Endodermal cell (in vitro differentiated cells): ENCODE results near the gene KIF20B. TPM values are rescaled to one million over a fixed set of nuclear protein-coding genes. Genes with fewer than 3 reads are reported as not detected.
A peak's percentile ranks its signal among the peaks of the same experiment; 100 is the strongest.

Experiments used
- DNase-seq: peaks from one replicate; pipeline ENCODE4 v3.0.0-alpha.2; 2017
- H3K27ac ChIP-seq: 2 replicates; pipeline ENCODE4 v1.5.1; 2013; ENCODE audit warnings: mild to moderate bottlenecking, low read depth, low read length, moderate library complexity
- H3K27me3 ChIP-seq: 2 replicates; pipeline ENCODE4 v1.6.1; 2013; ENCODE audit warnings: mild to moderate bottlenecking, low read length, moderate library complexity; ENCODE audit not compliant: insufficient read depth, control insufficient read depth, poor library complexity, severe bottlenecking
- H3K36me3 ChIP-seq: 2 replicates; pipeline ENCODE4 v1.7.0; 2013; ENCODE audit warnings: mild to moderate bottlenecking, low read length, moderate library complexity; ENCODE audit not compliant: control insufficient read depth, insufficient read depth
- H3K4me1 ChIP-seq: one replicate; pipeline ENCODE4 v1.7.0; 2013; ENCODE audit warnings: low read length; ENCODE audit not compliant: control insufficient read depth, insufficient read depth
- H3K4me3 ChIP-seq: 2 replicates; pipeline ENCODE4 v1.5.1; 2013; ENCODE audit warnings: mild to moderate bottlenecking, low read length, moderate library complexity
- H3K9ac ChIP-seq: 2 replicates; pipeline ENCODE4 v1.6.1; 2013; ENCODE audit warnings: mild to moderate bottlenecking, low read length, moderate library complexity; ENCODE audit not compliant: poor library complexity, severe bottlenecking; ENCODE audit errors: extremely low read depth
- H3K9me3 ChIP-seq: 2 replicates; pipeline ENCODE4 v1.6.1; 2013; ENCODE audit warnings: mild to moderate bottlenecking, low read length, moderate library complexity; ENCODE audit not compliant: control insufficient read depth
- H3K27ac Mint-ChIP-seq: 2 replicates; pipeline ENCODE4 v1.8.0; 2020; ENCODE audit warnings: mixed read lengths
- H3K27me3 Mint-ChIP-seq: 2 replicates; pipeline ENCODE4 v1.8.0; 2021; ENCODE audit warnings: mild to moderate bottlenecking, mixed read lengths; ENCODE audit not compliant: insufficient read depth
- H3K36me3 Mint-ChIP-seq: 2 replicates; pipeline ENCODE4 v1.8.0; 2020; ENCODE audit warnings: low read depth, mixed read lengths
- H3K4me1 Mint-ChIP-seq: 2 replicates; pipeline ENCODE4 v1.8.0; 2020; ENCODE audit warnings: mixed read lengths
- H3K4me3 Mint-ChIP-seq: 2 replicates; pipeline ENCODE4 v1.8.0; 2020; ENCODE audit warnings: mild to moderate bottlenecking, moderate library complexity, mixed read lengths
- H3K9me3 Mint-ChIP-seq: 2 replicates; pipeline ENCODE4 v1.8.0; 2020; ENCODE audit warnings: mild to moderate bottlenecking, mixed read lengths
- WGBS, 2 experiments: methylation state at CpG; one replicate each; pipeline versions ENCODE4 v1.1.5 to v1.1.7; 2013; ENCODE audit warnings: missing lambda C conversion rate in 2 of 2, mixed read lengths in 1 of 2; ENCODE audit not compliant: insufficient coverage in 1 of 2, insufficient read length in 1 of 2; 5-methylcytosine and 5-hydroxymethylcytosine counted together
- total RNA-seq, 2 donors: library from RNA; stranded (reverse); fragmentation: NEBNext Ultra II Directional in 1 of 2; extraction: Animal tissue kit (Norgen Biotek cat#: 25700) in 1 of 2; gene quantifications; 2 replicates in 1 of 2; 3 replicates in 1 of 2; pipeline ENCODE4 v1.2.1, GENCODE V29; 2021
- TF ChIP-seq, protein P1 (sequence below): fragments of 200-600 bp; sonication (generic); conservative IDR thresholded peaks from 2 replicates; pipeline ENCODE4 v1.5.0; 2021; ENCODE audit warnings: antibody characterized with exemption, mild to moderate bottlenecking

Gene KIF20B
- total RNA-seq, 2 donors from 2014 or later: 43.4 to 43.7 TPM

DNA sequence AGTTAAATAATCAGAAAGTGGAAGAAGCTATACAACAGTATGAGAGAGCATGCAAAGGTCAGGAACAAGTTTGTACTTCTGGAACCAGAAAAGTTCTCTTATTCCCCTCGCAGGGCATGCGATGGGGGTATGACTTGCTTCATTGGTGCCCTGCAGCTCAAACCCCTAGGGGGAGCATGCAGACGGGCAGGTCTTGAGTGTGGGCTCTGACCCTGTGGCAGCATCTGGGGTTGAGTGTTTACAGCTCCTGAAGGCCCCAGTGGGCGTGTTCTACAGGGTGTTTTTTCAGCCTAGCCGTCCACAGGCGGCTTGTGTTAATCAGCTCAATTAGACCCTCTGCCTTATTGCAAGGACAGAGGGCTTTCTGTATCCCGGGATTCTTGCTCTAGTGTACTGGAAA, 44.5 kb downstream of the KIF20B start:
- no peak for DNase-seq
- peaks cover 3% of the 10 kb centered on the region for H3K9me3 Mint-ChIP-seq
- peaks cover 38% of the 10 kb centered on the region for H3K36me3 Mint-ChIP-seq
- H3K4me1 Mint-ChIP-seq: no peaks in the 10 kb centered on the region
- WGBS, 2 experiments: 73 to 89% methylated on average over 3 to 7 of the region's 7 CpGs
- H3K27me3 ChIP-seq: no peaks in the 10 kb centered on the region
- H3K27me3 Mint-ChIP-seq: no peaks in the 10 kb centered on the region
- TF ChIP-seq, protein P1, sequence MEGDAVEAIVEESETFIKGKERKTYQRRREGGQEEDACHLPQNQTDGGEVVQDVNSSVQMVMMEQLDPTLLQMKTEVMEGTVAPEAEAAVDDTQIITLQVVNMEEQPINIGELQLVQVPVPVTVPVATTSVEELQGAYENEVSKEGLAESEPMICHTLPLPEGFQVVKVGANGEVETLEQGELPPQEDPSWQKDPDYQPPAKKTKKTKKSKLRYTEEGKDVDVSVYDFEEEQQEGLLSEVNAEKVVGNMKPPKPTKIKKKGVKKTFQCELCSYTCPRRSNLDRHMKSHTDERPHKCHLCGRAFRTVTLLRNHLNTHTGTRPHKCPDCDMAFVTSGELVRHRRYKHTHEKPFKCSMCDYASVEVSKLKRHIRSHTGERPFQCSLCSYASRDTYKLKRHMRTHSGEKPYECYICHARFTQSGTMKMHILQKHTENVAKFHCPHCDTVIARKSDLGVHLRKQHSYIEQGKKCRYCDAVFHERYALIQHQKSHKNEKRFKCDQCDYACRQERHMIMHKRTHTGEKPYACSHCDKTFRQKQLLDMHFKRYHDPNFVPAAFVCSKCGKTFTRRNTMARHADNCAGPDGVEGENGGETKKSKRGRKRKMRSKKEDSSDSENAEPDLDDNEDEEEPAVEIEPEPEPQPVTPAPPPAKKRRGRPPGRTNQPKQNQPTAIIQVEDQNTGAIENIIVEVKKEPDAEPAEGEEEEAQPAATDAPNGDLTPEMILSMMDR: peak; percentile 48
- no peak overlapping the region for H3K27ac Mint-ChIP-seq
- H3K4me1 ChIP-seq: no peaks in the 10 kb centered on the region
- H3K36me3 ChIP-seq: peaks cover 31% of the 10 kb centered on the region
- no peak overlapping the region for H3K27ac ChIP-seq
- no peak overlapping the region for H3K4me3 ChIP-seq
- no peak overlapping the region for H3K9ac ChIP-seq
- H3K9me3 ChIP-seq: no peaks in the 10 kb centered on the region
- H3K4me3 Mint-ChIP-seq: no peak overlapping the region

DNA sequence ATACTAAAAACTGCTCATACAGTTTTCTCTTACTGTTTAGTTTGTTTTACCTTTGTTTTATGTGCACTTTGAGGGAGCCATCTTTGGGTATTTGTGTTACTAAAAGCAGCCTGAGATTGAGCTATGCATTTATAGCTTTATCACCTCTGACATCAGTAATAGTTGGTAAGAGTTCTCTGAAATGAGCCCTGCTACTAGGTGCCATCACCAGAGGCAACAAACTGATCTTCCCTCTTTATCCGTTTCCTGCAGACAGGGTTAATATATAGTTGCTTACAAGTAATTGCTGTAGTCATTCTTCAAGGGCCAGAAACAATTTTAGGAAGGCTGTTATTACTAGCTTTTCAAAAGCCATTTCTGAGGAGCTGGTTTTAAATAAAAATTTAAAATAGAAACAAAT, 49.1 kb downstream of the KIF20B start:
- WGBS, 2 experiments: 92% methylated on average over 1 of the region's 1 CpG; no CpG with 5 or more reads in 1 of the 2 experiments
- no peak overlapping the region for H3K27ac Mint-ChIP-seq

DNA sequence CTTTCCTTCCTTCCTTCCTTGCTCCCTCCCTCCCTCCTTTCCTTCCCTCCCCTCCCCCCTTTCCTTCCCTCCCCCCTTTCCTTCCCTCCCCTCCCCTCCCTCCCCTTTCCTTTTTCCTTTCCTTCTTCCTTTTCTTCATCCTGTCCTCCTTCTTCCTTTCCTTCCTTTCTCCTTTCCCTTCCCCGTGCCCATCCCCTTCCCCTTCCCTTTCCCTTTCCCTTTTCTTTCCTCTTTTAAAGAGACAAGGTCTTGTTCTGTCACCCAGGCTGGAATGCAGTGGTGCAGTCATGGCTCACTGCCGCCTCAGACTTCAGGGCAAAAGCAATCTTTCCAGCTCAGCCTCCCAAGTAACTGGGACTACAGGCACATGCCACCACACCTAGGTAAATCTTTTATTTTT, 54.0 kb downstream of the KIF20B start:
- H3K9me3 Mint-ChIP-seq: no peaks in the 10 kb centered on the region
- WGBS, 2 experiments: 90 to 98% methylated on average over 2 of the region's 2 CpGs
- peaks cover 60% of the 10 kb centered on the region for H3K36me3 ChIP-seq
- H3K27me3 Mint-ChIP-seq: no peaks in the 10 kb centered on the region
- no peak overlapping the region for H3K27ac Mint-ChIP-seq
- H3K27me3 ChIP-seq: no peaks in the 10 kb centered on the region
- H3K4me3 ChIP-seq: no peak overlapping the region
- H3K9me3 ChIP-seq: no peaks in the 10 kb centered on the region
- no peak for DNase-seq
- H3K9ac ChIP-seq: no peak overlapping the region
- peaks cover 26% of the 10 kb centered on the region for H3K36me3 Mint-ChIP-seq
- no peak overlapping the region for H3K27ac ChIP-seq
- H3K4me1 Mint-ChIP-seq: no peaks in the 10 kb centered on the region
- no peak overlapping the region for H3K4me3 Mint-ChIP-seq
- TF ChIP-seq, protein P1: no peak
- H3K4me1 ChIP-seq: no peaks in the 10 kb centered on the region

More for the DNA sequence above, 49.1 kb downstream of the KIF20B start:
- Mint-ChIP-seq H3K9me3 (peaks cover 3% of the 10 kb centered on the region), H3K27me3 (no peaks in the 10 kb centered on the region), H3K4me1 (no peaks in the 10 kb centered on the region), H3K36me3 (peaks cover 32% of the 10 kb centered on the region), H3K4me3 (no peak overlapping the region)
- Histone ChIP-seq H3K36me3 (peaks cover 38% of the 10 kb centered on the region), H3K27me3 (no peaks in the 10 kb centered on the region), H3K4me1 (no peaks in the 10 kb centered on the region), H3K9me3 (no peaks in the 10 kb centered on the region), H3K9ac (no peak overlapping the region), H3K4me3 (no peak overlapping the region), H3K27ac (no peak overlapping the region)
- TF ChIP-seq, protein P1: no peak
- no peak for DNase-seq
